PC-3 (cell line): ENCODE results near the gene PROP1. TPM values are rescaled to one million over a fixed set of nuclear protein-coding genes. Genes with fewer than 3 reads are reported as not detected.
"Not testable (repeated sequence)": the region's sequence is repeated elsewhere in the genome, so short reads cannot be mapped to it uniquely, and the experiment has no call there.

Experiments
- ATAC-seq: fragments of 200-7000 bp; cut with Tn5 transposase; 2 replicates; pipeline ENCODE4 v1.9.1; 2020; ENCODE audit warnings: mild to moderate bottlenecking, moderate library complexity
- Bru-seq: library from RNA; stranded (reverse); fragments of 400-500 nt; gene quantifications from one replicate; lab custom pipeline; 2021; lab: Mats Ljungman, UMichigan
- BruChase-seq, 2 experiments: library from RNA; stranded (reverse); fragments of 400-500 nt; gene quantifications; one replicate each; lab custom pipeline; 2021; lab: Mats Ljungman, UMichigan
- BruUV-seq: library from RNA; stranded (reverse); fragments of 400-500 nt; replicated peaks from 2 replicates; lab custom pipeline; 2021; lab: Mats Ljungman, UMichigan
- CTCF ChIA-PET: fragments of 300-600 bp; sonication (Branson Sonifier 250); formaldehyde crosslinking; loops from one replicate; lab custom pipeline; 2022; ENCODE audit warnings: antibody characterized with exemption; lab: Charles Lee
- POLR2A ChIA-PET: fragments of 300-600 bp; sonication (Branson Sonifier 250); formaldehyde crosslinking; loops from one replicate; lab custom pipeline; 2022; ENCODE audit warnings: antibody characterized with exemption; ENCODE audit not compliant: unreplicated experiment; lab: Charles Lee
- DNase-seq: peaks from one replicate; pipeline ENCODE4 v3.0.0-alpha.2; 2015
- H2AFZ ChIP-seq: fragments of 300-600 bp; sonication (generic); 2 replicates; pipeline ENCODE4 v1.6.0; 2016; ENCODE audit warnings: antibody characterized with exemption, low read length
- H3F3A ChIP-seq: fragments of 300-600 bp; sonication (generic); one replicate; pipeline ENCODE4 v1.6.0; 2017; ENCODE audit warnings: antibody characterized with exemption, low read length, control low read depth, mild to moderate bottlenecking; ENCODE audit not compliant: unreplicated experiment
- H3K27ac ChIP-seq: fragments of 300-600 bp; sonication (generic); 2 replicates; pipeline ENCODE4 v1.5.1; 2016; ENCODE audit warnings: mild to moderate bottlenecking, low read length
- H3K27me3 ChIP-seq: fragments of 300-600 bp; sonication (generic); 2 replicates; pipeline ENCODE4 v1.6.1; 2016; ENCODE audit warnings: low read length, mixed read lengths
- H3K36me3 ChIP-seq: fragments of 300-600 bp; sonication (generic); 2 replicates; pipeline ENCODE4 v1.6.1; 2016; ENCODE audit warnings: low read depth, mixed run types, low read length, mixed read lengths
- H3K4me1 ChIP-seq: fragments of 300-600 bp; sonication (generic); 2 replicates; pipeline ENCODE4 v1.5.1; 2016; ENCODE audit warnings: low read length; ENCODE audit not compliant: insufficient read depth
- H3K4me2 ChIP-seq: fragments of 300-600 bp; sonication (generic); 2 replicates; pipeline ENCODE4 v1.6.0; 2016; ENCODE audit warnings: low read length
- H3K4me3 ChIP-seq: fragments of 300-600 bp; sonication (generic); 2 replicates; pipeline ENCODE4 v1.5.1; 2016; ENCODE audit warnings: mild to moderate bottlenecking, low read length, mixed read lengths
- H3K79me2 ChIP-seq: fragments of 300-600 bp; sonication (generic); 2 replicates; pipeline ENCODE4 v1.6.1; 2017; ENCODE audit warnings: low read length, mixed read lengths
- H3K9ac ChIP-seq: fragments of 300-600 bp; sonication (generic); 2 replicates; pipeline ENCODE4 v1.6.0; 2016; ENCODE audit warnings: mild to moderate bottlenecking, low read length
- H3K9me2 ChIP-seq: fragments of 300-600 bp; sonication (generic); replicated peaks from 2 replicates; pipeline ENCODE4 v1.6.1; 2016; ENCODE audit warnings: mixed run types, low read length, mixed read lengths
- H3K9me3 ChIP-seq: fragments of 300-600 bp; sonication (generic); 2 replicates; pipeline ENCODE4 v1.6.1; 2016; ENCODE audit warnings: low read length, mixed read lengths
- H4K20me1 ChIP-seq: fragments of 300-600 bp; sonication (generic); 2 replicates; pipeline ENCODE4 v1.6.1; 2016; ENCODE audit warnings: low read length, mixed read lengths
- EZH2 ChIP-seq: fragments of 300-600 bp; sonication (generic); IDR thresholded peaks from one replicate; pipeline ENCODE4 v1.6.1; 2017; ENCODE audit warnings: antibody characterized with exemption, mild to moderate bottlenecking, low read length; ENCODE audit not compliant: unreplicated experiment
- EZH2phosphoT487 ChIP-seq: fragments of 300-600 bp; sonication (generic); IDR thresholded peaks from 2 replicates; pipeline ENCODE4 v1.6.1; 2018; ENCODE audit warnings: mild to moderate bottlenecking, antibody characterized with exemption, low read length, borderline replicate concordance
- intact Hi-C: fragments of 100-400 bp; cut with micrococcal nuclease; formaldehyde crosslinking; loops from 2 replicates; pipeline ENCODE4 v1.9.0; 2023
- long read RNA-seq: library from polyadenylated mRNA; unstranded; transcript quantifications from one replicate; pipeline ENCODE4 v2.0.0, GENCODE V29; 2021; ENCODE audit not compliant: unreplicated experiment
- total RNA-seq: library from RNA; depleted of rRNA; stranded (reverse); fragments of >200 nt; gene quantifications from 2 replicates; pipeline ENCODE4 v1.2.3, GENCODE V29; 2014; rRNA removed
- TF ChIP-seq, protein P1 (sequence below): fragments of 300-600 bp; sonication (generic); conservative IDR thresholded peaks from 2 replicates; pipeline ENCODE4 v1.5.1; 2017; ENCODE audit warnings: antibody characterized with exemption, low read depth, mild to moderate bottlenecking, low read length

The PROP1 gene
- total RNA-seq, result not detected in 2 replicates
- Bru-seq, nascent RNA, result not detected
- not detected for BruChase-seq, experiment 1, labeled RNA remaining after a 6-hour chase
- not detected for BruChase-seq, experiment 2, labeled RNA remaining after a 2-hour chase
- long read RNA-seq, result 0 reads

DNA sequence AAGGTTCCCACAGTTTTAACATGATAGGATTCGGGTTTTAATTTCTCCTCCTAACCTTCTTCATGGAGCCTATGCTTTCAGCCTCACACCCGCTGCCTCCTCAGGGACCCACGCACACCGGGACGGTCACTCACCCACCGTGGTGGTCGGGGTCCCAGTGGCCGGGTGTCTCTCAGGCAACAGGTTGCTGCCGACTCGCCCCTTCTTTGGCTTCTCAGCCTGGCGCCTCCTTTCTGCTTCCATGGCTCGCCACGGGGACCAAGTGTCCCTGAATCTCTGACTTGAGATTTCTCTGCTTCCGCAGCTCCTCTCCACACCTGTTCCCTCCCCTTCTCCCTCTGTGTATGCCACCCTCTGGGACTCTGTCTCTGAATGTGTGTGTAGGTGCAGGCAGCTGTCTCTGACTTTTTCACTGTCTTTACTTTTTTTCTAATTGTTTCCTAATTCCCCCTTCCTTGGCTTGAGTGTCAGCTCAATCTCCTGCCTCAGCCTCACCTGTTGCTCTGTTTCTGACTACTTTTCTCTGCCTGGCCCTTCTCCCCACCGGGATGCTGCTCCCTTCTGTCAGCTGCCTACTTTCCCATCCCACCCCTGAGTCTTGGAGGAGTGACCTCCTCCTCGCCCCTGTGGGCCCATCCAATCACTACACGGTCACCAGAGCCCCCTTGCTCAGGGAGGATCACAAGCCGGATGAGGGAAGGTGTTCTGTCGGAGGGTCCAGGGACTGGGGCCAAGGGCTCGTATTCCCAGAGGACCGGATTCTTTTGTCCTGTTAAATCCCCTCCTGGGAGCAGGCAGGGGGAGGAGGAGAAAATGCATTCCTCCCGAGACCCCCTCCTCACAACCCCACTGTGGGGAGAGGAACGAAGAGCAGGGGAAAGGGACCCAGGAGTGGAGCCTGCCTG, at the start of gene PROP1:
PROP1 (minus strand) TSS at position 552 of the 905 bp plus-strand sequence; CDS start at position 243, 309 bp downstream.
- Histone ChIP-seq H3K9ac (no peak within 1 kb of the TSS), H3K36me3 (no peaks in the 10 kb centered on the region), H3K27ac (no peak within 1 kb of the TSS), H3K9me2 (no peaks in the 10 kb centered on the region), H3K9me3 (no peaks in the 10 kb centered on the region), H3K79me2 (no peaks in the 10 kb centered on the region), H2AFZ (no peak within 1 kb of the TSS), H4K20me1 (no peaks in the 10 kb centered on the region), H3K4me1 (no peaks in the 10 kb centered on the region), H3K27me3 (peaks cover 36% of the 10 kb centered on the region), H3K4me2 (no peak within 1 kb of the TSS), H3F3A (no peaks in the 10 kb centered on the region), H3K4me3 (no peak within 1 kb of the TSS)
- ATAC-seq, result no peak
- no TSS peak for BruUV-seq
- CTCF ChIA-PET, result no interaction called here
- intact Hi-C loops, result no loop called here
- TF ChIP-seq, protein P1, sequence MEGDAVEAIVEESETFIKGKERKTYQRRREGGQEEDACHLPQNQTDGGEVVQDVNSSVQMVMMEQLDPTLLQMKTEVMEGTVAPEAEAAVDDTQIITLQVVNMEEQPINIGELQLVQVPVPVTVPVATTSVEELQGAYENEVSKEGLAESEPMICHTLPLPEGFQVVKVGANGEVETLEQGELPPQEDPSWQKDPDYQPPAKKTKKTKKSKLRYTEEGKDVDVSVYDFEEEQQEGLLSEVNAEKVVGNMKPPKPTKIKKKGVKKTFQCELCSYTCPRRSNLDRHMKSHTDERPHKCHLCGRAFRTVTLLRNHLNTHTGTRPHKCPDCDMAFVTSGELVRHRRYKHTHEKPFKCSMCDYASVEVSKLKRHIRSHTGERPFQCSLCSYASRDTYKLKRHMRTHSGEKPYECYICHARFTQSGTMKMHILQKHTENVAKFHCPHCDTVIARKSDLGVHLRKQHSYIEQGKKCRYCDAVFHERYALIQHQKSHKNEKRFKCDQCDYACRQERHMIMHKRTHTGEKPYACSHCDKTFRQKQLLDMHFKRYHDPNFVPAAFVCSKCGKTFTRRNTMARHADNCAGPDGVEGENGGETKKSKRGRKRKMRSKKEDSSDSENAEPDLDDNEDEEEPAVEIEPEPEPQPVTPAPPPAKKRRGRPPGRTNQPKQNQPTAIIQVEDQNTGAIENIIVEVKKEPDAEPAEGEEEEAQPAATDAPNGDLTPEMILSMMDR, result no peak
- no peak for TF ChIP-seq EZH2phosphoT487
- no peak for TF ChIP-seq EZH2
- POLR2A ChIA-PET, result no interaction called here
- no peak for DNase-seq

DNA sequence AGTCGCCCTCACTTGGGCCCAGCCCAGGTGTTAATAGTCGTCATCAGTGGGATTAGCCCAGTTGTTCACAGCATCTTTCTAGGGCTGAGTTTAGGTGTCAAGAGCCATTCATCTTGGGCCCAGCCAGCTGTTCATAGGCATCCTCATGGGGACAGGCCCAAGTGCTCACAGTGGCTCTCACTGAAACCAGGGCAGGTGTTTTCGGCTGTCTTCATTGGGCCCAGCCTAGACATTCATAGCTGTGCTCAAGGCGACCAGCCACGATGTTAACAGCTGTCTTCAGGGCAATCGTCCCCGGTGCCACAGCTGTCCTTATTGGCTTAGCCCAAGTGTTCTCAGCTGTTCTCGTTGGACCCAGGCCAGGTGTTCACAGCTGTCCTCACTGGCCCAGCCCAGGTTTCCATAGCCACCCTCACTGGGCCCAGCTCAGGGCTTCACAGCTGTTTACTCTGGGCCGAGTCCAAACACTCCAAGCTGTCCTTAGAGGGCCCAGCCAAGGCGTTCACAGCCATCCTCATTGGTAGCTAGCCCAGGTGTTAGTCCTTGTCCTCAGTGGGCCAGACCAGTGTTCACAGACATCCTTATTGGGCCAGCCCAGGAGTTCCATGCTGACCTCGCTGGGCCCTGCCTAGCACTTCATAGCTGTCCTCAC, 23.5 kb upstream of the PROP1 start:
- H3K36me3 ChIP-seq, H3K4me1 ChIP-seq, H3K4me2 ChIP-seq, H3K4me3 ChIP-seq, ATAC-seq, H3K9me3 ChIP-seq, DNase-seq, H3K79me2 ChIP-seq, BruUV-seq, POLR2A ChIA-PET, H3K27ac ChIP-seq, intact Hi-C loops, CTCF ChIA-PET, H4K20me1 ChIP-seq, H3K27me3 ChIP-seq, H3K9me2 ChIP-seq, H3K9ac ChIP-seq, H3F3A ChIP-seq, H2AFZ ChIP-seq: not testable (repeated sequence)

DNA sequence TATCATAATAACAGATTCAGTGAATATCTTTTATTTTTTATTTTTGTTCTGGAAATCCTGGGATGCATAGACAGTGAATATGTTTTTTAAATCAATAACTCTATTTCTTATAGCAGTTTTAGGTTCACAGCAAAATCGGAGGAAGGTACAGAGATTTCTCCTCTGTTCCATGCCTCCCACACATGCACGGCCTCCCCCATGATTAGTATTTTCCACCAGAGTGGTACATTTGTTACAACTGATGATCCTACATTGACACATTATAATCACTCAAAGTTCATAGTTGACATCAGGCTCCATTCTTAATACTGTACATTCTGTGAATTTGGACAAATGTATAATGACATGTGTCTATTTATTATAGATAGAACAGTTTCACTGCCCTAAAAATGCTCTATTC, 16.7 kb upstream of the PROP1 start:
- H2AFZ ChIP-seq, H3K4me2 ChIP-seq, H3K9me3 ChIP-seq, CTCF ChIA-PET, DNase-seq, H3K36me3 ChIP-seq, H3K27me3 ChIP-seq, H3K4me1 ChIP-seq, H3K79me2 ChIP-seq, H4K20me1 ChIP-seq, POLR2A ChIA-PET, BruUV-seq, H3F3A ChIP-seq, H3K4me3 ChIP-seq, H3K27ac ChIP-seq, H3K9me2 ChIP-seq, H3K9ac ChIP-seq, intact Hi-C loops, ATAC-seq: not testable (repeated sequence)

DNA sequence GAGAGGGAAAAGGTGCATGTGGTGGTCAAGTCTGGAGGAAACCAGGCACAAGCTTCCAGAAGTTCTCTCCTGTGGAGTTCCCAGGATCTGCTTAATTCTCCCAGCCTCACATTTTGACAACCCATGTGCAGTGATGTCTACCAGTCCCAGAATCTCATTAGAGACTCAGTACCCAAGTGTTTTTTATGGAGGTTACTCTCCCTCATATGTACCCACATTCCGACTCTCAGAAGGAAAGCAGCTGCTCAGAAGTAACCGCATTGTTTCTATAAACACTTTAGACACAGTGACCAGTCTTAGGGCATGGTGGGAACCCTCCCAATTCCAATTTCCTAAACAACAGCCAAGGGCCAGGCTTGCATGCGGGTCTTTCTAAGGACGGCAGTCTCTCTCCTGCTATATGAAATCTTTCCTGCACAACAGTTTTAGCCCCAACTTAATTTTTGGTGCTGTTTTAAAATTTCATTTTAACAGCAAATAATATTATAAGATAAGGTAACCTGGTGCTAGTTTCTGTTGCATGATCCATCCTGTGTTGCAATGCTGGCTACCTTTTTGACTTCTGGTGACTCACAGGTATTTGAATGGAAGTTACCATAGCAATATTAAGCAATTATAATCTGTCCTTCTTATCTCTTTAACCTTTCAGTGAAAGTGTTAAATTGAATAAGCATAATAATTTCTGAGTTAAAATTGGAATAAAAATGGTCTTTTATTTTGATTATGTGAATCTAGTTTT, 15.9 kb upstream of the PROP1 start:
- H3K9me2 ChIP-seq, H3F3A ChIP-seq, H3K36me3 ChIP-seq, intact Hi-C loops, BruUV-seq, H3K4me1 ChIP-seq, H4K20me1 ChIP-seq, H3K27me3 ChIP-seq, H3K27ac ChIP-seq, CTCF ChIA-PET, ATAC-seq, H3K4me3 ChIP-seq, H3K4me2 ChIP-seq, H2AFZ ChIP-seq, H3K9ac ChIP-seq, POLR2A ChIA-PET, H3K9me3 ChIP-seq, H3K79me2 ChIP-seq, DNase-seq: not testable (repeated sequence)

- H4K20me1 ChIP-seq, H3F3A ChIP-seq, CTCF ChIA-PET, POLR2A ChIA-PET, H3K9me3 ChIP-seq, H3K4me1 ChIP-seq, intact Hi-C loops, H3K79me2 ChIP-seq, DNase-seq, H3K36me3 ChIP-seq, BruUV-seq, H3K27ac ChIP-seq, H3K4me3 ChIP-seq, H3K9ac ChIP-seq, H3K27me3 ChIP-seq, ATAC-seq, H3K4me2 ChIP-seq, H2AFZ ChIP-seq, H3K9me2 ChIP-seq: not testable (repeated sequence)
These were observed 11.2 kb upstream of the PROP1 start for GRCh38 chr5:178007272-178007671.
